Panc1 (cell line): ENCODE data around the gene SLC16A5. TPM values are rescaled to one million over a fixed set of nuclear protein-coding genes. Genes with fewer than 3 reads are reported as not detected.

Experiments used
- ATAC-seq: fragments of 200-7000 bp; cut with Tn5 transposase; 2 replicates; pipeline ENCODE4 v1.9.1; 2020; ENCODE audit warnings: mild to moderate bottlenecking, moderate library complexity
- BruUV-seq: library from RNA; stranded (reverse); fragments of 400-500 nt; replicated peaks from 2 replicates; lab custom pipeline; 2021; lab: Mats Ljungman, UMichigan
- CTCF ChIA-PET: fragments of 300-600 bp; sonication (Branson Sonifier 250); formaldehyde crosslinking; loops from one replicate; lab custom pipeline; 2022; ENCODE audit warnings: antibody characterized with exemption; lab: Charles Lee
- POLR2A ChIA-PET: fragments of 300-600 bp; sonication (Branson Sonifier 250); formaldehyde crosslinking; loops from one replicate; lab custom pipeline; 2022; ENCODE audit warnings: antibody characterized with exemption; lab: Charles Lee
- DNase-seq: peaks from one replicate; pipeline ENCODE4 v3.0.0-alpha.2; 2010; ENCODE audit warnings: low read depth, low spot score
- H3K27ac ChIP-seq: 2 replicates; pipeline ENCODE4 v1.5.1; 2011; ENCODE audit warnings: mild to moderate bottlenecking, low read length, inconsistent platforms
- H3K27me3 ChIP-seq: fragments of 200-500 bp; sonication (Bioruptor generic); 2 replicates; pipeline ENCODE4 v1.6.0; 2014; ENCODE audit warnings: low read length, inconsistent platforms; ENCODE audit not compliant: control insufficient read depth, insufficient read depth
- H3K36me3 ChIP-seq: fragments of 200-500 bp; sonication (Bioruptor generic); 2 replicates; pipeline ENCODE4 v1.5.1; 2014; ENCODE audit warnings: inconsistent platforms, mild to moderate bottlenecking, low read length, moderate library complexity; ENCODE audit not compliant: control insufficient read depth, insufficient read depth
- H3K4me1 ChIP-seq: 2 replicates; pipeline ENCODE4 v1.5.1; 2011; ENCODE audit warnings: inconsistent platforms, mild to moderate bottlenecking, low read length, moderate library complexity; ENCODE audit not compliant: control insufficient read depth, insufficient read depth
- H3K4me3 ChIP-seq, 2 experiments: 2 replicates each; pipeline ENCODE4 v1.5.1; 2011 to 2012; ENCODE audit warnings: low read depth in 2 of 2, low read length in 2 of 2, mild to moderate bottlenecking in 2 of 2, inconsistent platforms in 1 of 2, moderate library complexity in 1 of 2
- H3K9me3 ChIP-seq: fragments of 200-500 bp; sonication (Bioruptor generic); 2 replicates; pipeline ENCODE4 v1.5.1; 2014; ENCODE audit warnings: low read depth, mild to moderate bottlenecking, inconsistent platforms, low read length, moderate library complexity; ENCODE audit not compliant: control insufficient read depth, insufficient read depth
- POLR2AphosphoS5 ChIP-seq: IDR thresholded peaks from 2 replicates; pipeline ENCODE4 v1.6.1; 2012; ENCODE audit warnings: mild to moderate bottlenecking, low read depth, low read length, moderate library complexity
- REST ChIP-seq, 2 experiments: IDR thresholded peaks; 2 replicates each; pipeline ENCODE4 v1.6.1; 2011 to 2012; ENCODE audit warnings: low read depth in 2 of 2, control low read depth in 1 of 2, low read length in 1 of 2, mild to moderate bottlenecking in 1 of 2, moderate library complexity in 1 of 2; ENCODE audit not compliant: insufficient read depth in 1 of 2
- SIN3A ChIP-seq: IDR thresholded peaks from 2 replicates; pipeline ENCODE4 v1.6.1; 2012; ENCODE audit warnings: low read depth, mild to moderate bottlenecking, low read length, moderate library complexity, borderline replicate concordance; ENCODE audit not compliant: insufficient read depth
- TCF7L2 ChIP-seq: IDR thresholded peaks from 2 replicates; pipeline ENCODE4 v1.6.1; 2011; ENCODE audit warnings: mild to moderate bottlenecking, low read depth, low read length, inconsistent platforms
- in situ Hi-C: cut with HindIII; loops from 2 replicates; pipeline ENCODE4 v1.10.0; 2016; ENCODE audit warnings: low sequenced_read_pairs, low pct_unique_long_range_greater_than_20kb
- intact Hi-C: fragments of 100-400 bp; cut with micrococcal nuclease; formaldehyde crosslinking; loops from one replicate; pipeline ENCODE4 v1.10.0; 2022; ENCODE audit not compliant: unreplicated experiment
- total RNA-seq: library from RNA; stranded (reverse); gene quantifications from one replicate; pipeline ENCODE4 v1.2.1, GENCODE V29; 2021; ENCODE audit not compliant: unreplicated experiment
- TF ChIP-seq, protein P1 (sequence below): fragments of 450-650 bp; IDR thresholded peaks from 2 replicates; pipeline ENCODE4 v1.5.1; 2017; ENCODE audit warnings: mild to moderate bottlenecking

SLC16A5 gene
- total RNA-seq, 1 experiment from 2014 or later = 46.6 TPM

DNA sequence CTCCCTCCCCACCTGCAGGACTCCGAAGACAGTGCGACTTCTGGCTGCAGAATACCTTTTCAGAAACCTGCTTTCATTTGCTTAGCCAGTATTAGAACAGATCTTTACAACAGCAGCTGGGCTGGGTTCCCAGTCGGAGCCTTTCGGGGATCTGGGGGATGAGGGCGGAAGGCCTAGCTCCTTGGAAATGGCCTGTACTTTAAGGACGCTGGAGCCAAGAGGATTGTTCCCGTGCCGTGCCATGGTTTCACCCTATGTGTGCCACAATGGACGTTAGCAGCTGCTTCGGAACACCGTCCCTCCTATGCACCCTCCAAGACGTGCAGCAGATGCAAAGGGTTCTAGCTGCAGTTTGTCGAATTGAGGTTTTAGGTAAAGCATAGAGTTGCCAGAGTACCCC, 24.6 kb upstream of the SLC16A5 start:
- Histone ChIP-seq H3K9me3 (no peaks in the 10 kb centered on the region), H3K4me1 (no peaks in the 10 kb centered on the region), H3K4me3 (no peak overlapping the region), H3K27ac (no peak overlapping the region), H3K27me3 (no peaks in the 10 kb centered on the region), H3K36me3 (0 out of 2 replicates have a peak, but pooled peaks cover 2% of the 10 kb centered on the region)
- in situ Hi-C loops = no loop called here
- ATAC-seq = no peak
- DNase-seq = no peak
- TF ChIP-seq POLR2AphosphoS5 (no peak), TCF7L2 (no peak)
- POLR2A ChIA-PET = no interaction called here
- BruUV-seq = no TSS peak
- CTCF ChIA-PET = interaction anchor here (0.6 kb wide), 3 partner anchors 41 to 351 kb away, joined by 3 to 8 read pairs (median 8); no protein-coding TSS in a partner anchor
- intact Hi-C loops = no loop called here

DNA sequence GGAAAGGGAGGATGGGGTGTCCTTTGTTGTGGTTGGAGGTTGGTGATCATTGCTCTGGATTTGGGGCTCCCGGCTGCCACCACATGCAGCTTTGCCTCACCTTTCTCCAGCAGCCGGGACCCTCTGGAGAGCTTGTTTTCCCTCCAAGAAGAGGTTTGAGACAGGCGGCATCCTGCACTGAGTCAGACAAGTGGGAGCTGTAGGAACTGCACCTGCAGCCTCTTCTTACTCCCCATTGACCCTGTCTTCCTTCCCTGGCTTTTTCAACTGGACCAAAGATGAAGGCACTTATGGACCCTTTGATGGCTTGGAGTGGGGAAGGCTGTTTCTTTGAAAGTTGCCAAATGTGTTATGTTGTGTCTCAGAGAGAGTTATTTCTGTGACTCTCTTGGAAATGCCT, 24.1 kb upstream of the SLC16A5 start:
- 0 out of 2 replicates have a peak, but pooled peaks cover 2% of the 10 kb centered on the region for H3K36me3 ChIP-seq
- H3K4me1 ChIP-seq = no peaks in the 10 kb centered on the region
- in situ Hi-C loops = no loop called here
- ChIA-PET POLR2A (no interaction called here), CTCF (interaction anchor here (0.6 kb wide), 2 partner anchors 41 to 351 kb away, joined by 3 to 8 read pairs; no protein-coding TSS in a partner anchor)
- H3K27ac ChIP-seq = no peak overlapping the region
- H3K27me3 ChIP-seq = no peaks in the 10 kb centered on the region
- TF ChIP-seq REST (IDR thresholded peaks at IDR 0.05; ENCODE audit: insufficient read depth in 1 of 2, low read depth in 2 of 2, low read length in 1 of 2) (no peak), POLR2AphosphoS5 (no peak), SIN3A (no peak)
- TF ChIP-seq, protein P1, sequence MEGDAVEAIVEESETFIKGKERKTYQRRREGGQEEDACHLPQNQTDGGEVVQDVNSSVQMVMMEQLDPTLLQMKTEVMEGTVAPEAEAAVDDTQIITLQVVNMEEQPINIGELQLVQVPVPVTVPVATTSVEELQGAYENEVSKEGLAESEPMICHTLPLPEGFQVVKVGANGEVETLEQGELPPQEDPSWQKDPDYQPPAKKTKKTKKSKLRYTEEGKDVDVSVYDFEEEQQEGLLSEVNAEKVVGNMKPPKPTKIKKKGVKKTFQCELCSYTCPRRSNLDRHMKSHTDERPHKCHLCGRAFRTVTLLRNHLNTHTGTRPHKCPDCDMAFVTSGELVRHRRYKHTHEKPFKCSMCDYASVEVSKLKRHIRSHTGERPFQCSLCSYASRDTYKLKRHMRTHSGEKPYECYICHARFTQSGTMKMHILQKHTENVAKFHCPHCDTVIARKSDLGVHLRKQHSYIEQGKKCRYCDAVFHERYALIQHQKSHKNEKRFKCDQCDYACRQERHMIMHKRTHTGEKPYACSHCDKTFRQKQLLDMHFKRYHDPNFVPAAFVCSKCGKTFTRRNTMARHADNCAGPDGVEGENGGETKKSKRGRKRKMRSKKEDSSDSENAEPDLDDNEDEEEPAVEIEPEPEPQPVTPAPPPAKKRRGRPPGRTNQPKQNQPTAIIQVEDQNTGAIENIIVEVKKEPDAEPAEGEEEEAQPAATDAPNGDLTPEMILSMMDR = no peak
- no peak overlapping the region for H3K4me3 ChIP-seq
- H3K9me3 ChIP-seq = no peaks in the 10 kb centered on the region
- BruUV-seq = no TSS peak
- intact Hi-C loops = no loop called here
- ATAC-seq (0 out of 2 replicates have a peak, but pooled peaks have one; percentile 44), DNase-seq (no peak)

GRCh38 chr17:75064040-75064439, 23.7 kb upstream of the SLC16A5 start:
- H3K27ac ChIP-seq = no peak overlapping the region
- TSS peak; percentile 47 for BruUV-seq
- H3K4me3 ChIP-seq = no peak overlapping the region
- POLR2A ChIA-PET = no interaction called here
- H3K4me1 ChIP-seq = no peaks in the 10 kb centered on the region
- TF ChIP-seq POLR2AphosphoS5 (no peak), TCF7L2 (no peak), SIN3A (no peak), REST (IDR thresholded peaks at IDR 0.05; ENCODE audit: insufficient read depth in 1 of 2, low read depth in 2 of 2, low read length in 1 of 2) (no peak)
- TF ChIP-seq, protein P1 = no peak
- H3K9me3 ChIP-seq = no peaks in the 10 kb centered on the region
- H3K36me3 ChIP-seq = 0 out of 2 replicates have a peak, but pooled peaks cover 2% of the 10 kb centered on the region
- in situ Hi-C loops = no loop called here
- H3K27me3 ChIP-seq = no peaks in the 10 kb centered on the region
- CTCF ChIA-PET = no interaction called here
- ATAC-seq (no peak), DNase-seq (no peak)
- intact Hi-C loops = no loop called here
